H4 (cell line): ENCODE data around the gene LYPD4. TPM values are rescaled to one million over a fixed set of nuclear protein-coding genes. Genes with fewer than 3 reads are reported as not detected.
"Not testable (repeated sequence)": the region's sequence is repeated elsewhere in the genome, so short reads cannot be mapped to it uniquely, and the experiment has no call there.

ENCODE experiments used
- DNase-seq: peaks from one replicate; pipeline ENCODE4 v3.0.0-alpha.2; 2015; ENCODE audit warnings: low spot score
- total RNA-seq: library from RNA; depleted of rRNA; stranded (reverse); fragments of >200 nt; shearing (Covaris generic); gene quantifications from 2 replicates; pipeline ENCODE4 v1.2.3, GENCODE V29; 2014; rRNA removed

Gene LYPD4
- total RNA-seq = 0.41 TPM in 1 of 2 replicates, not detected in the other

GRCh38 chr19:41844601-41845000 is at the start of gene LYPD4:
TSS of gene LYPD4 (minus strand) at chr19:41844683. CDS start at chr19:41839285, 5,398 bp downstream.
- DNase-seq = no peak

GRCh38 chr19:41893899-41894298 is 49.4 kb upstream of the LYPD4 start:
- DNase-seq = peak; percentile 33

- no peak for DNase-seq
These were observed 47.9 kb upstream of the LYPD4 start for GRCh38 chr19:41892173-41892902.

GRCh38 chr19:41890936-41891335 is 46.5 kb upstream of the LYPD4 start:
- DNase-seq = no peak

GRCh38 chr19:41889896-41890295 is 45.4 kb upstream of the LYPD4 start:
- no peak for DNase-seq

GRCh38 chr19:41888926-41889325 is 44.4 kb upstream of the LYPD4 start:
- DNase-seq = no peak

GRCh38 chr19:41887711-41888382 is 43.4 kb upstream of the LYPD4 start:
- DNase-seq = peak; percentile 68

GRCh38 chr19:41886761-41887710 is 42.6 kb upstream of the LYPD4 start:
- DNase-seq = no peak

GRCh38 chr19:41883821-41884733 is 39.6 kb upstream of the LYPD4 start:
- peak; percentile 94 for DNase-seq

GRCh38 chr19:41883463-41883820 is 39.0 kb upstream of the LYPD4 start:
- no peak for DNase-seq

GRCh38 chr19:41882568-41883462 is 38.3 kb upstream of the LYPD4 start, which contains the start of gene ARHGEF1:
TSS of gene ARHGEF1 (plus strand) at chr19:41883184. CDS start at chr19:41888083, 4,899 bp downstream.
- DNase-seq = no peak

- no peak for DNase-seq
These were observed 35.8 kb upstream of the LYPD4 start for GRCh38 chr19:41880329-41880708.

- DNase-seq = no peak
These were observed 35.3 kb upstream of the LYPD4 start for GRCh38 chr19:41879670-41880328.

GRCh38 chr19:41879080-41879479 is 34.6 kb upstream of the LYPD4 start:
- no peak for DNase-seq

- DNase-seq = no peak
These were observed 33.7 kb upstream of the LYPD4 start for GRCh38 chr19:41877916-41878905.

GRCh38 chr19:41876847-41877832 is 32.7 kb upstream of the LYPD4 start, which contains the start of gene CD79A:
TSS of gene CD79A (plus strand) at chr19:41877279. CDS start at chr19:41877305, 26 bp downstream.
- DNase-seq = no peak

GRCh38 chr19:41875973-41876372 is 31.5 kb upstream of the LYPD4 start:
- DNase-seq = not testable (repeated sequence)
